ENCODE results near the gene SLC16A1. TPM values are rescaled to one million over a fixed set of nuclear protein-coding genes. Genes with fewer than 3 reads are reported as not detected.

SLC16A1 gene
- total RNA-seq, 1 experiment from 2014 or later: 74.6 TPM

- Histone ChIP-seq H2AFZ (no peak overlapping the region), H3K79me2 (ENCODE audit: low read depth) (peaks cover 28% of the 10 kb centered on the region), H4K20me1 (ENCODE audit: insufficient read depth) (no peaks in the 10 kb centered on the region), H3K4me2 (no peak overlapping the region), H3K27ac (peak overlapping the region; percentile 18; the same call in 1 of the 2 replicates), H3K9me3 (ENCODE audit: insufficient read depth, low read depth) (no peaks in the 10 kb centered on the region), H3F3A (ENCODE audit: insufficient read depth, low read depth) (peaks cover 36% of the 10 kb centered on the region), H3K9me2 (ENCODE audit: insufficient read depth) (no peaks in the 10 kb centered on the region), H3K27me3 (ENCODE audit: insufficient read depth, low read depth) (no peaks in the 10 kb centered on the region), H3K36me3 (ENCODE audit: low read depth) (no peaks in the 10 kb centered on the region), H3K4me1 (replicated peaks; ENCODE audit: insufficient read depth) (peaks cover 32% of the 10 kb centered on the region), H3K4me3 (no peak overlapping the region)
- intact Hi-C loops (cut with micrococcal nuclease; ENCODE audit: unreplicated experiment): no loop called here
- TF ChIP-seq EZH2 (IDR thresholded peaks at IDR 0.05; ENCODE audit: low read depth) (no peak), CTCF (conservative IDR thresholded peaks at IDR 0.05) (no peak)
- ChIA-PET CTCF (interaction anchor here (0.6 kb wide), 1 partner anchor 155 kb away, joined by 5 read pairs; no protein-coding TSS in a partner anchor), POLR2A (ENCODE audit: unreplicated experiment) (interaction anchor here (0.6 to 0.7 kb wide), 2 partner anchors 93 to 1068 kb away, joined by 3 to 7 read pairs; partner anchors contain the start of gene SLC16A1)
- no TSS peak for BruUV-seq (replicated peaks)
- DNase-seq: no peak
Measured at GRCh38 chr1:112862753-112863426, 93.1 kb downstream of the SLC16A1 start.

Other genes with a start within 250 kb of the SLC16A1 start
- 200 and 220 TPM in 2 replicates for gene RHOC, start 249.1 kb downstream of the SLC16A1 start, total RNA-seq (2021)
- gene PPM1J, start 240.9 kb downstream of the SLC16A1 start, total RNA-seq (2021): 6.0 and 7.7 TPM in 2 replicates
- 9.4 and 10.6 TPM in 2 replicates for gene LRIG2, start 117.0 kb upstream of the SLC16A1 start, total RNA-seq (2021)